Measurements from ENCODE around the gene DCST1. TPM values are rescaled to one million over a fixed set of nuclear protein-coding genes. Genes with fewer than 3 reads are reported as not detected.

Gene DCST1
- total RNA-seq, 1 experiment from 2014 or later: not detected

DNA sequence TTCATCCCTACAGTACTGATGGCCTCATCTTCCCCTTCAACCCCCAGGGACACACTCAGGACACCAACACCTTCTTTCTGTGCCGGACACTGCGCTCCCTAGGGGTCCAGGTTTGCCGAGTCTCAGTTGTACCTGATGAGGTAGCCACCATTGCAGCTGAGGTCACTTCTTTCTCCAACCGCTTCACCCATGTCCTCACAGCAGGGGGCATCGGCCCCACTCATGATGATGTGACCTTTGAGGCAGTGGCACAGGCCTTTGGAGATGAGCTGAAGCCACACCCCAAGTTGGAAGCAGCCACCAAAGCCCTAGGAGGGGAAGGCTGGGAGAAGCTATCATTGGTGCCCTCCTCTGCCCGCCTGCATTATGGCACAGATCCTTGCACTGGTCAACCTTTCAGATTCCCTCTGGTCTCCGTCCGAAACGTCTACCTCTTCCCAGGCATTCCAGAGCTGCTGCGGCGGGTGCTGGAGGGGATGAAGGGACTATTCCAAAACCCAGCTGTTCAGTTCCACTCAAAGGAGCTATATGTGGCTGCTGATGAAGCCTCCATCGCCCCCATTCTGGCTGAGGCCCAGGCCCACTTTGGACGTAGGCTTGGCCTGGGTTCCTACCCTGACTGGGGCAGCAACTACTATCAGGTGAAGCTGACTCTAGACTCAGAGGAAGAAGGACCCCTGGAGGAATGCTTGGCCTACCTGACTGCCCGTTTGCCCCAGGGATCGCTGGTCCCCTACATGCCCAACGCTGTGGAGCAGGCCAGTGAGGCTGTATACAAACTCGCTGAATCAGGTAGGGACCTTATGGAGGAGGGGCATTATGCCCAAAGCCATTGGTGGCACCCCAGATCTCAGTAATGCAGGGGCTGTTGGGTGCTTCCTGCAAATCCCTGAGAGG is 45.3 kb upstream of the DCST1 start:
- Histone ChIP-seq H3K79me2 (ENCODE audit: low read length) (peaks cover 58% of the 10 kb centered on the region), H3F3A (ENCODE audit: low read length, unreplicated experiment) (no peaks in the 10 kb centered on the region), H3K36me3 (ENCODE audit: low read depth, low read length) (peaks cover 38% of the 10 kb centered on the region), H3K4me3 (ENCODE audit: low read length) (no peak overlapping the region), H3K4me2 (ENCODE audit: low read length) (no peak overlapping the region), H3K4me1 (ENCODE audit: insufficient read depth, low read length) (no peaks in the 10 kb centered on the region), H3K9me2 (replicated peaks; ENCODE audit: low read length) (no peaks in the 10 kb centered on the region), H3K27ac (ENCODE audit: low read length) (no peak overlapping the region), H3K27me3 (ENCODE audit: low read length) (no peaks in the 10 kb centered on the region), H3K9ac (ENCODE audit: low read length) (no peak overlapping the region), H2AFZ (ENCODE audit: low read length) (no peak overlapping the region), H4K20me1 (ENCODE audit: low read length) (peaks cover 16% of the 10 kb centered on the region; the same call in 1 of the 2 replicates), H3K9me3 (ENCODE audit: low read length) (no peaks in the 10 kb centered on the region)
- peak; percentile 47; the same call in 1 of the 2 replicates for TF ChIP-seq CTCF (conservative IDR thresholded peaks at IDR 0.05; ENCODE audit: low read depth, low read length)
- TF ChIP-seq EZH2phosphoT487 (IDR thresholded peaks at IDR 0.05; ENCODE audit: borderline replicate concordance, low read length): no peak
- BruUV-seq (replicated peaks): no TSS peak
- CTCF ChIA-PET: interaction anchor here (1.6 kb wide), 1 partner anchor 29 kb away, joined by 6 read pairs; no protein-coding TSS in a partner anchor
- DNase-seq (no peak), ATAC-seq (no peak)
- POLR2A ChIA-PET (ENCODE audit: unreplicated experiment): interaction anchor here (0.5 kb wide), 1 partner anchor 16 kb away, joined by 4 read pairs; no protein-coding TSS in a partner anchor
- intact Hi-C loops (cut with micrococcal nuclease): loop anchor here (10.0 kb wide), 1 partner anchor 576 kb away; the partner anchor contains the start of gene ASH1L

DNA sequence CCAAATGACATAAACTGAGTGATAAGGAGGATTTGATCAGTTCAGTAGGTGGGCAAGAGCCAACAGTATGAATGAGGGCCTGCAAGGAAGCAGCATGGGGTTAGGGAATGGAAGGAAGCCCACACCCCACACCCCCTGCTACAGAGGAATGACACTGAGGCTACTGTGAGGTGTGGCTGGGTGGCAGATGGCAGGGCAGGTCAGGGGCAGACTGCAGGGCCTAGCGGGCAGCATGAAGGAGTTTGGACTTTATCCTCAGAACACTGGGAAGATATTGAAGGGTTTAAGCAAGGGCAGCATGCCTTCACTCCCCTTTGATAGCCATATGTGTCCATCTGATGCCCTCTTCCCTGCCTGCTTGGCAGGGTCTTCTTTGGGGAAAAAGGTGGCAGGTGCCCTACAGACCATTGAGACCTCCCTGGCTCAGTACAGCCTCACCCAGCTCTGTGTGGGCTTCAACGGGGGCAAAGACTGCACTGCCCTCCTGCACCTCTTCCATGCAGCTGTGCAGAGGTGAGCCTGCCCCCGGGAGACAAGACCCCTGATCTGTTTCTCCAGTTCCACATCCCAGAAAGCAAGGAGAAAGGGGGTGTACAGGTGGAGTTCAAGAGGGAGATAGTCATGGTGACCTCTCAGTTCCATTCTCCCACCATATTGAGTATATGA is 44.3 kb upstream of the DCST1 start:
- Histone ChIP-seq H3K4me1 (ENCODE audit: insufficient read depth, low read length) (no peaks in the 10 kb centered on the region), H3K79me2 (ENCODE audit: low read length) (peaks cover 47% of the 10 kb centered on the region), H3K4me2 (ENCODE audit: low read length) (no peak overlapping the region), H4K20me1 (ENCODE audit: low read length) (peaks cover 16% of the 10 kb centered on the region; the same call in 1 of the 2 replicates), H3K9me3 (ENCODE audit: low read length) (no peaks in the 10 kb centered on the region), H3K36me3 (ENCODE audit: low read depth, low read length) (peaks cover 38% of the 10 kb centered on the region), H3K27me3 (ENCODE audit: low read length) (no peaks in the 10 kb centered on the region), H3K27ac (ENCODE audit: low read length) (no peak overlapping the region), H3K4me3 (ENCODE audit: low read length) (no peak overlapping the region), H3K9me2 (replicated peaks; ENCODE audit: low read length) (no peaks in the 10 kb centered on the region), H2AFZ (ENCODE audit: low read length) (no peak overlapping the region), H3F3A (ENCODE audit: low read length, unreplicated experiment) (no peaks in the 10 kb centered on the region), H3K9ac (ENCODE audit: low read length) (no peak overlapping the region)
- BruUV-seq (replicated peaks): no TSS peak
- intact Hi-C loops (cut with micrococcal nuclease): loop anchor here (10.0 kb wide), 1 partner anchor 575 kb away; the partner anchor contains the start of gene ASH1L
- CTCF ChIA-PET: interaction anchor here (0.6 kb wide), 1 partner anchor 40 kb away, joined by 4 read pairs; no protein-coding TSS in a partner anchor
- DNase-seq (no peak), ATAC-seq (no peak)
- TF ChIP-seq CTCF (conservative IDR thresholded peaks at IDR 0.05; ENCODE audit: low read depth, low read length): no peak
- TF ChIP-seq EZH2phosphoT487 (IDR thresholded peaks at IDR 0.05; ENCODE audit: borderline replicate concordance, low read length): no peak
- no peak for TF ChIP-seq EZH2 (IDR thresholded peaks at IDR 0.05; ENCODE audit: low read length, unreplicated experiment)
- POLR2A ChIA-PET (ENCODE audit: unreplicated experiment): no interaction called here
